ENCODE results near the gene FEM1C. TPM values are rescaled to one million over a fixed set of nuclear protein-coding genes. Genes with fewer than 3 reads are reported as not detected.

FEM1C gene
- total RNA-seq, 2 experiments from 2014 or later, result 13.3 to 13.5 TPM

DNA sequence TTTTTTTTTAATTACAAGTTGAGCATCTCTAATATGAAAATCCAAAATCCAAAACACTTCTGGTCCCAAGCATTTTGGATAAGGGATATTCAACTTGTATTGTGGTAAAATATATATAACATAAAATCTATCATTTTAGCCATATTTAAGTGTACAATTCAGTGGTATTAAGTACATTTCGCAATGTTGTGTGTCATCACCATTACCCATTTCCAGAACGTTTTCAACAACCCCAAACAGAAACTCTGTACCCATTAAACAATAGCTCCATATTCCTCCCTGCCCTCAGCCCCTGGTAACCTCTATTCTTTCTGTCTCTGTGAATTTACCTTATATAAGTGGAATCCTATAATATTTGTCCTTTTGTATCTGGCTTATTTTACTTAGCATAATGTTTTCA, 32.8 kb upstream of the FEM1C start:
- Mint-ChIP-seq H3K36me3 (no peaks in the 10 kb centered on the region), H3K4me1 (peaks cover 2% of the 10 kb centered on the region), H3K27ac (no peak overlapping the region), H3K4me3 (no peak overlapping the region), H3K27me3 (peaks cover 9% of the 10 kb centered on the region), H3K9me3 (ENCODE audit: low read depth) (no peaks in the 10 kb centered on the region)
- DNase-seq (no peak), ATAC-seq (no peak)
- CTCF ChIA-PET, result interaction anchor here (9.8 kb wide), 1 partner anchor 270 kb away, joined by 133 read pairs; no protein-coding TSS in a partner anchor

DNA sequence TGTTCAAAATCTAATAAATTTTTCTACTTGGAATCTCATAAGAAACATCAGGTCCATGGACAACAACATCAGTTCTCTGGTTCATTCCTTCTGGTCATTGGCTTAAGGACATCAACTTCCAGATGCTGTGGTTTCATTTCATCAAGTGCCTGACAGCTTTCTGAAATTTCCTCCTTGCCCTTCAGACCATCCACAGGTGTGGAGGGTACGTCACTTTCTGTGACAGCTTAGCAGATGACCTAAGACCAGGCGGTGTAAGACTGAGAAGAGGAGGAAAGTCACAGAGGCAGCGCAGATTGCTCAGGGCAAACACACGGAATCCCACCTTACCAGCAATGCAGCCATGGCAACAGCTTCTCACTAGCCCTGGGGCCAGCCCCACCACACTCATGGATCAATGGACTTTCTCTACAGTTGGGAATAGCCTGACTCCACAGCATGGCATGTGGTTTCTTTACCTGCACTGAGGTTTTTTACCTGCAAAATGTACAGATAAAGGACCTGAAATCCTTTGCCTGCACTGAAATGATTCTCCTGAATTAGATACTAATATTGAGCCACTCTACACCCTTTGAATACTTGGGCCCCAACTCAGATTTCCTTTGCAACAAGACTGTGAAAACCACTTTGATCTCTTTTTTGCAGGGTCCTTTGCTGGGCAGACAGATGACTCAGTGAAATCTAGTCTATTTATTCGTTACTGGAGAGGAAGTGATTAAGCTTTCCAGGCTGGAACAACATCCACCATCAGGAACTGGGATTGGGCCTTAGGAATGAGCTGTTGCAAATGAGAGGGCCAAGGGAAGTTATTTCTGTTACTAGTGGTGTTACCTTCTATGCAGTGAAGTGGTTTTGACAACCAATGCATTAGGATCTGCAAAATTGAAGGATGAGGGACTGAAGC, 30.8 kb upstream of the FEM1C start:
- Mint-ChIP-seq H3K4me1 (peaks cover 2% of the 10 kb centered on the region), H3K9me3 (ENCODE audit: low read depth) (no peaks in the 10 kb centered on the region), H3K27me3 (peaks cover 12% of the 10 kb centered on the region), H3K4me3 (no peak overlapping the region), H3K27ac (no peak overlapping the region), H3K36me3 (no peaks in the 10 kb centered on the region)
- DNase-seq (no peak), ATAC-seq (no peak)
- CTCF ChIA-PET, result interaction anchor here (0.7 to 9.8 kb wide), 29 partner anchors 9 to 477 kb away, joined by 3 to 133 read pairs (median 4); partner anchors contain the start of gene FEM1C

DNA sequence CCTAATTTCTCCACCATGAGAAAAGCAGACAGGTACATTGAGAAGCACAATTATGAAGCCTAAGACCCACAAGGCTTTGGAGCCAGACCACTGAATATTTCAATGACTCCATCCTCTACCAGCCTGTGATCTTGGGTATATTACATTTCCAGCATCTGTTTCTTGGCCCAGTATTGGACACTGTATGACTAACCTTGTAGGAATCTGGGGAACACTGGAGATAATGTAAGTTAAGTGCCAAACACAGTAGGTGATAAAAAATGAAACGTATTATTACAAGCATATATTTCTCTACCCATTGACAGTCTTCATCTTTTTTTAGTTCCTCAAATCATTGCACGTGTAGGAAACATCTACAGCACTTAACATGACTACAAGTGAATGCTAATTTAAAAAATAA, 28.6 kb upstream of the FEM1C start:
- Mint-ChIP-seq H3K4me1 (peaks cover 2% of the 10 kb centered on the region), H3K36me3 (no peaks in the 10 kb centered on the region), H3K4me3 (no peak overlapping the region), H3K27me3 (peaks cover 12% of the 10 kb centered on the region), H3K9me3 (ENCODE audit: low read depth) (no peaks in the 10 kb centered on the region), H3K27ac (no peak overlapping the region)
- CTCF ChIA-PET, result interaction anchor here (1.2 to 9.8 kb wide), 3 partner anchors 13 to 266 kb away, joined by 3 to 133 read pairs (median 6); no protein-coding TSS in a partner anchor
- ATAC-seq (no peak), DNase-seq (no peak)

DNA sequence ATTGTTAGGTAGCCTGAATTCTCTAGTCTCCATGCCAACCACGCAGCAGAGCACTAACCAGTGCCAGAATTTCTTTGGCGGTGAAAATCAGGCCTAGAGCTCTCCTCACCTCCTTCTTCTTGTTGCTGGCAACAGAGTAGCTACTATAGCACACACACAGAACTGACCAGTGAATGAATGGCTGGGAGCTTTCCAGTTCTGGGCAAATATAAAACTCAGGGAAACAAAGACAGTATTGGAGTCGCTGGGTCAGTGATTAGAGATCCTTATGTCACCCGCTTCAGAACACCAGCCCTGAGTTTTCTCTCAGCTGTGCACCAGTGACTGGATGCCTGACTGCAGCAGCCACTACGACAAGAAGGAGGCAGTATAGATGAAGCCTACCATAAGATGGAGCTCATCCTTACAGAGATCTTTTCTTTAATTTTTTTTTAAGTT, 26.9 kb upstream of the FEM1C start:
- no peak for DNase-seq
- no peak overlapping the region for H3K4me3 Mint-ChIP-seq
- H3K27ac Mint-ChIP-seq, result no peak overlapping the region
- no peaks in the 10 kb centered on the region for H3K36me3 Mint-ChIP-seq
- peaks cover 2% of the 10 kb centered on the region for H3K4me1 Mint-ChIP-seq
- no peaks in the 10 kb centered on the region for H3K9me3 Mint-ChIP-seq (ENCODE audit: low read depth)
- CTCF ChIA-PET, result interaction anchor here (0.8 to 9.8 kb wide), 4 partner anchors 9 to 264 kb away, joined by 3 to 133 read pairs (median 4); no protein-coding TSS in a partner anchor
- peaks cover 16% of the 10 kb centered on the region for H3K27me3 Mint-ChIP-seq
- no peak for ATAC-seq

DNA sequence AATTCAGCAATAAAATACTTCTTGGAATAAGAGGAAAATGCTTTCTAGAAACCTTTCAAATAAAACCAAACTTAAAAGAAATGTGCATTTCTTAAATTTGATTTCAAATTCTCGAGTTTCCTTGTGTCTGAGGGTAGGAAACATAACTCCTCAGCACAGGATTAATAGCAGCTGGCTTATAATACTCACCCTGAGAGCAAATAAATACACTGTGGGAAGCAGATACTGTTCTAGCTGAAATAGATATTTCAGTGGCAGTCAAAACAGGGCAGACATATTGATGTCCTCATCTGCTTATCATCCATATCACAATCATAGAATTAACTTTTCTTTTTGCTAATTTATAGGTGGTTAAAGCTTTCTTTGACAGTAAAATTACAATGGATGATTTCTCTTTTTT, 24.1 kb upstream of the FEM1C start:
- no peak for DNase-seq
- H3K4me3 Mint-ChIP-seq, result no peak overlapping the region
- no peaks in the 10 kb centered on the region for H3K4me1 Mint-ChIP-seq
- no peak for ATAC-seq
- peaks cover 16% of the 10 kb centered on the region for H3K27me3 Mint-ChIP-seq
- H3K27ac Mint-ChIP-seq, result no peak overlapping the region
- CTCF ChIA-PET, result interaction anchor here (1.6 kb wide), 1 partner anchor 21 kb away, joined by 4 read pairs; no protein-coding TSS in a partner anchor
- no peaks in the 10 kb centered on the region for H3K9me3 Mint-ChIP-seq (ENCODE audit: low read depth)
- no peaks in the 10 kb centered on the region for H3K36me3 Mint-ChIP-seq

DNA sequence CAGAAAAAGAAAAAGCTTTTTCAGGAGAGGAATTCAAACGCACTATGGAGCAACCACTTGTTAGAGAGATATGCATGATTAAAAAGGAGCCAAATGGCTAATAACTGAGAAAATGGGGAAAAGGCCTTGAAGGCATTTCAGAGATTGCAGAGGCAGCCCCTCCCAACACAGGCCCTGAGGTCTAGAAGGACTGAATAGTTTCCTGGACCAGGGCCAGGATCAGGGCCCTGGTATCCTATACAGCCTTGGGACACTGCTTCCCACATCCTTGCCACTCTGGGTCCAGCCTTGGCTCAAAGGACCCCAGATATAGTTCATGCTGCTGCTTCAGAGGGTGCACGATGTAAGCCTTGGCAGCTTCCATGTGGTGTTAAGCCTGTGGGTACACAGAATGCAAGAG, 20.7 kb upstream of the FEM1C start:
- Mint-ChIP-seq H3K27ac (no peak overlapping the region), H3K9me3 (ENCODE audit: low read depth) (no peaks in the 10 kb centered on the region), H3K36me3 (no peaks in the 10 kb centered on the region), H3K27me3 (peaks cover 19% of the 10 kb centered on the region), H3K4me3 (no peak overlapping the region), H3K4me1 (no peaks in the 10 kb centered on the region)
- ATAC-seq (no peak), DNase-seq (no peak)
- CTCF ChIA-PET, result no interaction called here

DNA sequence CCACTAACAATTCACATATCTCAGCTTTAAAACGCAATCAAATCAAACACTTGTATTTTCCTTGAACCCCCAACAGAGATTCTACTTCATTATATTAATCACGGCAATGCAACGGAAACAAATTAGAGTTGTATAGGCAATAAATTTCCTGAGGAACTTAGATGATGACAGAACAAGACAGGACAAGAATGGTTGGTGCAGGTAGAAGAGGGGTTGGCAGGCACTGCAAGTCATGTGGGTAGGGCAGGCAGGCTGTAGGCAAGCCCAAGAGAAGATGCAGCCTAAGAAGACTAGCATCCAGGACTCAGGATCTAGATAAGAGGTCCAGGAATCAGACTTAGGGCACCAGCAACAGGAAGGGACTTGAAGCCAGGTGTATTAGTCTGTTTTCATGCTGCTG, 16.6 kb upstream of the FEM1C start:
- H3K9me3 Mint-ChIP-seq (ENCODE audit: low read depth), result no peaks in the 10 kb centered on the region
- peaks cover 17% of the 10 kb centered on the region for H3K27me3 Mint-ChIP-seq
- H3K4me1 Mint-ChIP-seq, result no peaks in the 10 kb centered on the region
- no peak for DNase-seq
- CTCF ChIA-PET, result no interaction called here
- no peaks in the 10 kb centered on the region for H3K36me3 Mint-ChIP-seq
- no peak overlapping the region for H3K27ac Mint-ChIP-seq
- no peak for ATAC-seq
- no peak overlapping the region for H3K4me3 Mint-ChIP-seq

DNA sequence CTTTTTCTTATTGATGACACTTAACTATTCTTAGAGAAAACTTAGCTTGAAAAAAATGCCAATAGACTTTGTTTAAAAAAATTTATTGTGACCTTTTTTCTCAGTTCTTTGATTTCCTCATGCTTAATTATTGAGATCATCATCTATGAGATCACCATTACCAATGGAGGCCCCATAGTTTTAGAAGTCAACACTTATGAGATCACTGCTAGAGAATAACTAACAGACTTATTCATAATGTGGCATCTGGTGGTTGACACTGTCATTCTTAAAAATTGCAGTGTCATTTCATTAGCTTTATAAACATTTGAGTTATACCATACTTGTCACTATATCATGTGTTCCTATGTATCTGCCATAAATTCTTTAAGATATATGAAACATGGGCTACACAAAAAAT, 14.9 kb upstream of the FEM1C start:
- no peak overlapping the region for H3K27ac Mint-ChIP-seq
- CTCF ChIA-PET, result interaction anchor here (2.3 kb wide), 1 partner anchor 15 kb away, joined by 6 read pairs; no protein-coding TSS in a partner anchor
- H3K36me3 Mint-ChIP-seq, result no peaks in the 10 kb centered on the region
- H3K4me3 Mint-ChIP-seq, result no peak overlapping the region
- DNase-seq (no peak), ATAC-seq (no peak)
- no peaks in the 10 kb centered on the region for H3K9me3 Mint-ChIP-seq (ENCODE audit: low read depth)
- peaks cover 17% of the 10 kb centered on the region for H3K27me3 Mint-ChIP-seq
- H3K4me1 Mint-ChIP-seq, result no peaks in the 10 kb centered on the region

DNA sequence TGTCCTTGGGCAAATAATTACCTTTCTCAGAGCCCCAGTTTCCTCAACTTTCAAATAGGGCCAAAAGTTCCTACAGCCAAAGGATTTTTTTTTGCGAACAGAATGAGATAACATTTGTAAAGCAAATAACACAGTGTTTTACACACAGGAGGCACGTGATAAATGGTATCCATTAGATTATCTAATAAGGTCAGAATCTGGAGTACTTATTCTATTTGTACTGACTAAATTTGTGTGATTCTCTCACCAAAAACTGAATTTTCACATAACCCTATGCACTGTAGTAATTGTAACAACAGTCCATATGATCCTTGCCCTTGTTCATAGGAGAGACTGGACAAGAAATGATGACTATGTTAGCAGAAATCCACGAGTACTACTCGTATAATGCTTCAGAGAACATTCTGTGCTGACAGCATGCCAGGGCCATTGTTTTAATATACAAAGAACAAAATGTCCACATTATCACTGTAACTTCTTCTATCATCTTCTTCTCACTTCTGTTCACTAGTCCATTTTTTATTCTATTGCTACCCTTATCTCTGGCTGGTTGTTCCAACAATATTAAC, 13.9 kb upstream of the FEM1C start:
- H3K36me3 Mint-ChIP-seq, result no peaks in the 10 kb centered on the region
- no peaks in the 10 kb centered on the region for H3K9me3 Mint-ChIP-seq (ENCODE audit: low read depth)
- H3K27me3 Mint-ChIP-seq, result peaks cover 16% of the 10 kb centered on the region
- no peak for ATAC-seq
- no peak overlapping the region for H3K4me3 Mint-ChIP-seq
- no peak overlapping the region for H3K27ac Mint-ChIP-seq
- CTCF ChIA-PET, result interaction anchor here (2.3 kb wide), 1 partner anchor 16 kb away, joined by 6 read pairs; no protein-coding TSS in a partner anchor
- no peak for DNase-seq
- H3K4me1 Mint-ChIP-seq, result no peaks in the 10 kb centered on the region

DNA sequence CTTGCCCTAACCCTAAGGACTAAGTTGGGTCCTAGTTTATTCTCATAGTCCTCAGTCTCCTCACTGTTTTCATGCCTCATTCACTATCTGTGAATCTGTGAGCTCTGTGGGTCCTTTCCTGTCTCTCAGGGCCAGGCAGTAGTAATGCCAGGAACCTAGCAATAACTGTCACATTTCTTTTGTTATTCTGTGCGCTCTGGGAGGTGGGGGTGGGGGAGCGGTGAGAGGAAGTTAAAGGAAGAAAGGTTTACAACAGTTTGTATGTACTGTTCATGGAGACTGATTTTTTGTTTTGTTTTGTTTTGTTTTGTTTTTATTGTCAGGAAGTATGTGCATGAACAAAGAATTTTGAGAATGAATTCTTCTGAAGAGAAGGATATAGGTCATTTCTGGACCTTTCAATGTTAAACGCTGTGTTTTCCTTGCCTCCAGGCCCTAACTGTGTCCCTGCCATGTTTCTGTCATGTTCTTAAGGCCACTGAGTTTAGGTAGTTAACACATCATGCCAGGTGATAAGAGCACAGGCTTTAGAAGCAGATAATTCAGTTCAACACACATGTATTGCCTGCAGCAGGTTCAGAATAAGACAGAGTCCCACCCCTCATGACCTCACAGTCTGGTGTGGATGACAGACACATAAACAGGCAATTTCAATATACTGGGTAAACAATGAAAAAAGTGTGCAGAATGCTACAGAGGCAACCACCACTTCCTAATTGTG, 13.3 kb upstream of the FEM1C start:
- Mint-ChIP-seq H3K27ac (no peak overlapping the region), H3K4me1 (no peaks in the 10 kb centered on the region), H3K36me3 (no peaks in the 10 kb centered on the region), H3K27me3 (peaks cover 10% of the 10 kb centered on the region), H3K4me3 (no peak overlapping the region), H3K9me3 (ENCODE audit: low read depth) (no peaks in the 10 kb centered on the region)
- CTCF ChIA-PET, result interaction anchor here (0.6 kb wide), 1 partner anchor 30 kb away, joined by 3 read pairs; no protein-coding TSS in a partner anchor
- no peak for DNase-seq
- ATAC-seq, result no peak

DNA sequence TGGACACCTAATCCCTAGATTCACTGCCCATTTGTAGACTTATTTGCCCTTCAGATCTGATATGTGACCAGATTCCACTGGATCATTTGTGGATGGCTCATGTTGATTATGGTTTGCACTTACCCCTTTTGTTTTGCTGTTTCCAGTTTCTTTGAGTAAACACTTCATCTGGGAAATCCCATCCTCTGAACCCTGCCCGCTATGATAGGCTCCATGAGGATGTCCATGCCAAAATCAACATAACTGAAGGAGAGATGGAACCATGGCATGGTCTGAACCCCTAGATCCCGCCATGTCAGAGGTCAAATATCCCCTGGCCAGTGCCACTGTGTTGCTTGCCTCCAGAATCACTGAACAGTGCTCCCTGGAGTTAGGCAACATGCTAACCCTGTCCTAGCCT, 11.7 kb upstream of the FEM1C start:
- no peak overlapping the region for H3K4me3 Mint-ChIP-seq
- CTCF ChIA-PET, result no interaction called here
- peaks cover 7% of the 10 kb centered on the region for H3K27me3 Mint-ChIP-seq
- H3K9me3 Mint-ChIP-seq (ENCODE audit: low read depth), result no peaks in the 10 kb centered on the region
- H3K36me3 Mint-ChIP-seq, result no peaks in the 10 kb centered on the region
- H3K4me1 Mint-ChIP-seq, result no peaks in the 10 kb centered on the region
- no peak overlapping the region for H3K27ac Mint-ChIP-seq
- no peak for DNase-seq
- ATAC-seq, result no peak

DNA sequence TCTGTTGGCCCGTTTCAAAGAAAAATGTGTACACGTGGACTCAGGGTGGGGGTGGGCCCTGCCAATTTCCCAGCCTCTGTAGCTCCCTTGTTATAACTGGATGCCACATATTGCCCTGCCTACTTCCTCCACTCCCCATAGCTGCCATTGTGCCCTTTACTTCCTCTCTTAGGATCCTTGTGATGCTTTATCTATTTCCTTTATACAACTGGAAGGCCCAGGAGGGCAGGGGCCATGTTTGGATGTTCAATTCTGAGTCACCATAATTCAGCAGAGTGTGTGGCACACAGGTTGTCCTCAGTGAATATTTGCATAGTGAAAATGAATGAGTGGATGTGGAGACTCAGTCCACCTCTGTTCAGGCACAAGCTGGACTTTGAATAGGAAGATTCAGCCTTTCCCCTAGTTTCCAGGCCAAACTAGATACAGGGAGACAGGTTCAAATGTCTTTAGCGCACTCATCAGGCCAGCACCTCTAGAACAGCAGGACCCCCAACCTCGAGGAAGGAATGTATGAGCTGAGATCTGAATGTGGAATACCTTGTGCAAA, 10.6 kb upstream of the FEM1C start:
- no peak for ATAC-seq
- no peak overlapping the region for H3K4me3 Mint-ChIP-seq
- H3K4me1 Mint-ChIP-seq, result peaks cover 2% of the 10 kb centered on the region
- no peaks in the 10 kb centered on the region for H3K9me3 Mint-ChIP-seq (ENCODE audit: low read depth)
- peaks cover 6% of the 10 kb centered on the region for H3K27me3 Mint-ChIP-seq
- CTCF ChIA-PET, result interaction anchor here (1.4 to 1.5 kb wide), 3 partner anchors 16 to 70 kb away, joined by 3 to 4 read pairs (median 4); partner anchors contain the start of gene TMED7
- H3K27ac Mint-ChIP-seq, result no peak overlapping the region
- DNase-seq, result no peak
- no peaks in the 10 kb centered on the region for H3K36me3 Mint-ChIP-seq

DNA sequence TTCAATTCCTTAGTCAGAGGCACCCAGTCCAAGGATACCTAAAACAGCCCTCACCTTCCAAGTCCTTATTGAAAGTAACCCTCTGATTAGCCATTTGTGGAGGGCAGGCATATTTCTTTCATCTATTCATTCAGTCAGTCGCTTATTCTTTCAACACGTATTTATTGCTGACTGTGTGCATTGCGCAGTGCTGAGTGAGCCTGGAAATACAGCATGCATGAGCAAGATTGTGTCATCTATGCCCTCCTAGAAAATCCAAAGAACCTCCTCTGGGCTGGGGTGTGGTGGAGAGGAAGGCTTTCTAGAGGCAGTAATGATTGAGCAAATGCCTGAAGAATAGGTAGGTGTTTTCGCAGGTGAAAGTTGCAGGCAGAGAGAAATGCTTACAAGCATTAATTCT, 8.5 kb upstream of the FEM1C start:
- Mint-ChIP-seq H3K4me1 (peaks cover 6% of the 10 kb centered on the region), H3K36me3 (no peaks in the 10 kb centered on the region), H3K27ac (no peak overlapping the region), H3K27me3 (peaks cover 6% of the 10 kb centered on the region), H3K9me3 (ENCODE audit: low read depth) (no peaks in the 10 kb centered on the region), H3K4me3 (no peak overlapping the region)
- ATAC-seq (no peak), DNase-seq (no peak)
- CTCF ChIA-PET, result no interaction called here

Measured in activated CD8-positive, alpha-beta memory T cell treated with anti-CD3 and anti-CD28 coated beads, Interleukin-2, amount 10 ng/mL, durations not matched to agents 7 days and 5 days (primary cell).